GM10248 (cell line): ENCODE data around the gene ICAM1.
"Not testable (repeated sequence)": the region's sequence is repeated elsewhere in the genome, so short reads cannot be mapped to it uniquely, and the experiment has no call there.

Experiments
- CTCF ChIA-PET: fragments of 300-600 bp; sonication (Branson Sonifier 250); formaldehyde crosslinking; extraction: SDS; loops from one replicate; lab custom pipeline; 2021; ENCODE audit warnings: antibody characterized with exemption; lab: Yijun Ruan, JAX
- POLR2A ChIA-PET: fragments of 350-650 bp; sonication (Branson Sonifier 250); formaldehyde crosslinking; extraction: SDS; loops from one replicate; lab custom pipeline; 2020; ENCODE audit warnings: antibody characterized with exemption; lab: Yijun Ruan, JAX
- DNase-seq: peaks from one replicate; pipeline ENCODE4 v3.0.0; 2012; ENCODE audit errors: extremely low spot score
- CTCF ChIP-seq: IDR thresholded peaks from 2 replicates; pipeline ENCODE4 v1.5.1; 2012; ENCODE audit warnings: mild to moderate bottlenecking, low read depth; ENCODE audit errors: extremely low read depth, missing control alignments, control extremely low read depth

Gene ICAM1

GRCh38 chr19:10238172-10238783, 32.6 kb upstream of the ICAM1 start:
- ChIA-PET CTCF (interaction anchor here (0.9 to 2.2 kb wide), 7 partner anchors 9 to 307 kb away, joined by 3 to 16 read pairs (median 6); no protein-coding TSS in a partner anchor), POLR2A (interaction anchor here (0.6 to 0.7 kb wide), 2 partner anchors 16 to 34 kb away, joined by 3 to 4 read pairs; no protein-coding TSS in a partner anchor)
- no peak for DNase-seq
- no peak for TF ChIP-seq CTCF

GRCh38 chr19:10241826-10242449, 29.0 kb upstream of the ICAM1 start:
- not testable (repeated sequence) for DNase-seq
- ChIA-PET CTCF (interaction anchor here (1.5 to 4.8 kb wide), 4 partner anchors 8 to 147 kb away, joined by 4 to 20 read pairs (median 12); no protein-coding TSS in a partner anchor), POLR2A (interaction anchor here (0.6 kb wide), 1 partner anchor 28 kb away, joined by 3 read pairs; no protein-coding TSS in a partner anchor)

GRCh38 chr19:10243606-10244005, 27.3 kb upstream of the ICAM1 start:
- TF ChIP-seq CTCF = no peak
- no peak for DNase-seq
- ChIA-PET POLR2A (interaction anchor here (0.7 kb wide), 1 partner anchor 22 kb away, joined by 4 read pairs; no protein-coding TSS in a partner anchor), CTCF (interaction anchor here (2.8 to 4.8 kb wide), 2 partner anchors 15 kb away, joined by 13 to 20 read pairs; no protein-coding TSS in a partner anchor)

- no peak for TF ChIP-seq CTCF
- CTCF ChIA-PET = interaction anchor here (1.1 to 4.8 kb wide), 10 partner anchors 14 to 315 kb away, joined by 3 to 20 read pairs (median 3); no protein-coding TSS in a partner anchor
- DNase-seq = peak; percentile 53
- POLR2A ChIA-PET = interaction anchor here (0.6 kb wide), 1 partner anchor 29 kb away, joined by 4 read pairs; no protein-coding TSS in a partner anchor
Measured at GRCh38 chr19:10245189-10245939, 25.6 kb upstream of the ICAM1 start.

- TF ChIP-seq CTCF = no peak
- ChIA-PET CTCF (interaction anchor here (1.0 to 2.7 kb wide), 7 partner anchors 8 to 142 kb away, joined by 3 to 9 read pairs (median 3); no protein-coding TSS in a partner anchor), POLR2A (no interaction called here)
- no peak for DNase-seq
Measured at GRCh38 chr19:10246511-10246910, 24.4 kb upstream of the ICAM1 start.

GRCh38 chr19:10251792-10252694, 18.9 kb upstream of the ICAM1 start, which contains the start of gene MRPL4:
TSS of gene MRPL4 (plus strand) at chr19:10252214. CDS start at chr19:10252254, 40 bp downstream.
- ChIA-PET CTCF (interaction anchor here (1.0 to 4.0 kb wide), 7 partner anchors 8 to 322 kb away, joined by 3 to 72 read pairs (median 6); no protein-coding TSS in a partner anchor), POLR2A (interaction anchor here (0.6 to 2.1 kb wide), 2 partner anchors 18 to 320 kb away, joined by 5 to 7 read pairs; partner anchors contain the start of gene ICAM1)
- DNase-seq = peak; percentile 94
- no peak for TF ChIP-seq CTCF
